Left lung (tissue), 10 donors: ENCODE results near the gene SYNM. TPM values are rescaled to one million over a fixed set of nuclear protein-coding genes. Genes with fewer than 3 reads are reported as not detected.

Experiments used
- ATAC-seq: fragments of 200-7000 bp; cut with Tn5 transposase; one replicate; pipeline ENCODE4 v1.9.1; 2020; ENCODE audit warnings: moderate library complexity
- DNase-seq, 4 donors: peaks; one replicate each; pipeline ENCODE4 v3.0.0-alpha.2; 2013 to 2020
- H3K27ac ChIP-seq, 2 donors: fragments of 200-600 bp; sonication (generic) in 1 of 2; one replicate each; pipeline versions ENCODE4 v1.5.0 to v1.8.0; 2020 to 2021
- H3K27me3 ChIP-seq, 2 donors: fragments of 200-600 bp; sonication (generic) in 1 of 2; one replicate each; pipeline versions ENCODE4 v1.5.0 to v1.8.0; 2020 to 2021
- H3K36me3 ChIP-seq, 2 donors: fragments of 200-600 bp; sonication (generic) in 1 of 2; one replicate each; pipeline versions ENCODE4 v1.5.0 to v1.8.0; 2020 to 2021
- H3K4me1 ChIP-seq, 2 donors: fragments of 200-600 bp; one replicate each; pipeline ENCODE4 v1.8.0; 2021
- H3K4me3 ChIP-seq, 2 donors: fragments of 200-600 bp; sonication (generic) in 1 of 2; one replicate each; pipeline versions ENCODE4 v1.5.0 to v1.8.0; 2020 to 2021; ENCODE audit warnings: mild to moderate bottlenecking in 1 of 2
- H3K9me3 ChIP-seq, 2 donors: fragments of 200-600 bp; sonication (generic) in 1 of 2; one replicate each; pipeline versions ENCODE4 v1.5.0 to v1.8.0; 2020 to 2021
- CTCF ChIP-seq, 2 donors: fragments of 200-600 bp; sonication (generic) in 1 of 2; IDR thresholded peaks; one replicate each; pipeline versions ENCODE4 v1.5.0 to v1.8.0; 2021; ENCODE audit warnings: antibody characterized with exemption in 2 of 2
- intact Hi-C, 2 donors: fragments of 100-400 bp; cut with DNase I; formaldehyde crosslinking; loops; one replicate each; pipeline versions ENCODE4 v1.11.2 to v1.14.2; 2022
- polyA plus RNA-seq, 6 donors: library from polyadenylated mRNA; unstranded; fragments of 120-200 nt; gene quantifications; one replicate each; pipeline ENCODE4 v1.2.1, GENCODE V29; 2013; ENCODE audit not compliant: insufficient read length in 6 of 6
- total RNA-seq, 2 donors: library from RNA; stranded (reverse); fragmentation: NEBNext Ultra II Directional; extraction: Animal tissue kit (Norgen Biotek cat#: 25700); gene quantifications; one replicate each; pipeline ENCODE4 v1.2.1, GENCODE V29; 2021
- donor health status: DM: no; HTN: yes; CAD: no.
- donor health status: DM: no; HTN: no; CAD: no.

Gene SYNM
- total and polyA plus RNA-seq, 8 donors = 5.6 to 17.6 (median 7.1) TPM

GRCh38 chr15:99086327-99086667 lies 18.6 kb upstream of the SYNM start:
- no peak for DNase-seq
- Histone ChIP-seq H3K4me1 (no peaks in the 10 kb centered on the region), H3K4me3 (no peak overlapping the region), H3K27ac (no peak overlapping the region), H3K9me3 (no peaks in the 10 kb centered on the region), H3K36me3 (no peaks in the 10 kb centered on the region), H3K27me3 (no peaks in the 10 kb centered on the region)
- TF ChIP-seq CTCF (IDR thresholded peaks at IDR 0.05) = no peak
- ATAC-seq = no peak
- intact Hi-C loops = no loop called here

GRCh38 chr15:99087405-99087943 lies 17.4 kb upstream of the SYNM start:
- Histone ChIP-seq H3K27me3 (no peaks in the 10 kb centered on the region), H3K4me3 (no peak overlapping the region), H3K4me1 (no peaks in the 10 kb centered on the region), H3K36me3 (no peaks in the 10 kb centered on the region), H3K9me3 (no peaks in the 10 kb centered on the region), H3K27ac (no peak overlapping the region)
- no peak for TF ChIP-seq CTCF (IDR thresholded peaks at IDR 0.05)
- ATAC-seq = no peak
- no peak for DNase-seq
- intact Hi-C loops = no loop called here

- intact Hi-C loops = no loop called here
- Histone ChIP-seq H3K27me3 (no peaks in the 10 kb centered on the region), H3K27ac (no peak overlapping the region), H3K4me3 (no peak overlapping the region), H3K4me1 (no peaks in the 10 kb centered on the region), H3K36me3 (no peaks in the 10 kb centered on the region), H3K9me3 (no peaks in the 10 kb centered on the region)
- TF ChIP-seq CTCF (IDR thresholded peaks at IDR 0.05) = no peak
- ATAC-seq (no peak), DNase-seq (no peak)
Measured at GRCh38 chr15:99090011-99090699, 14.7 kb upstream of the SYNM start.

GRCh38 chr15:99090938-99091337 lies 13.9 kb upstream of the SYNM start:
- Histone ChIP-seq H3K36me3 (no peaks in the 10 kb centered on the region), H3K9me3 (no peaks in the 10 kb centered on the region), H3K4me1 (no peaks in the 10 kb centered on the region), H3K27me3 (no peaks in the 10 kb centered on the region), H3K4me3 (no peak overlapping the region), H3K27ac (no peak overlapping the region)
- TF ChIP-seq CTCF (IDR thresholded peaks at IDR 0.05) = no peak
- intact Hi-C loops = no loop called here
- DNase-seq (no peak), ATAC-seq (no peak)

- no peak for TF ChIP-seq CTCF (IDR thresholded peaks at IDR 0.05)
- Histone ChIP-seq H3K36me3 (no peaks in the 10 kb centered on the region), H3K4me1 (no peaks in the 10 kb centered on the region), H3K27me3 (no peaks in the 10 kb centered on the region), H3K27ac (no peak overlapping the region), H3K9me3 (no peaks in the 10 kb centered on the region), H3K4me3 (no peak overlapping the region)
- no peak for DNase-seq
- intact Hi-C loops = no loop called here
- ATAC-seq = no peak
Measured at GRCh38 chr15:99092554-99093172, 12.2 kb upstream of the SYNM start.
